SJCRH30 (cell line): ENCODE measurements around the gene RAB33A. TPM values are rescaled to one million over a fixed set of nuclear protein-coding genes. Genes with fewer than 3 reads are reported as not detected.

Experiments
- DNase-seq, 2 experiments: peaks; one replicate each; pipeline ENCODE4 v3.0.0-alpha.2; 2015 to 2020
- H3K27ac ChIP-seq: fragments of 250-450 bp; sonication (Bioruptor Pico); 2 replicates; pipeline ENCODE4 v1.5.1; 2020; ENCODE audit warnings: mild to moderate bottlenecking, moderate library complexity
- H3K27me3 ChIP-seq: fragments of 250-450 bp; sonication (Bioruptor Pico); 2 replicates; pipeline ENCODE4 v1.5.1; 2020; ENCODE audit warnings: mild to moderate bottlenecking, moderate library complexity
- H3K36me3 ChIP-seq: fragments of 250-450 bp; sonication (Bioruptor Pico); 2 replicates; pipeline ENCODE4 v1.5.1; 2020; ENCODE audit warnings: mild to moderate bottlenecking, moderate library complexity
- H3K4me1 ChIP-seq: fragments of 250-450 bp; sonication (Bioruptor Pico); 2 replicates; pipeline ENCODE4 v1.5.1; 2020; ENCODE audit warnings: mild to moderate bottlenecking, moderate library complexity
- H3K4me3 ChIP-seq: fragments of 250-450 bp; sonication (Bioruptor Pico); 2 replicates; pipeline ENCODE4 v1.5.1; 2020; ENCODE audit warnings: mild to moderate bottlenecking, moderate library complexity
- H3K9me3 ChIP-seq: fragments of 250-450 bp; sonication (Bioruptor Pico); replicated peaks from 2 replicates; pipeline ENCODE4 v1.5.1; 2020; ENCODE audit warnings: mild to moderate bottlenecking, moderate library complexity
- total RNA-seq: library from RNA; depleted of rRNA; stranded (reverse); fragments of >200 nt; shearing (Covaris generic); gene quantifications from 2 replicates; pipeline ENCODE4 v1.2.3, GENCODE V29; 2014

RAB33A gene
- total RNA-seq, 1 experiment from 2014 or later = 0.34 TPM

DNA sequence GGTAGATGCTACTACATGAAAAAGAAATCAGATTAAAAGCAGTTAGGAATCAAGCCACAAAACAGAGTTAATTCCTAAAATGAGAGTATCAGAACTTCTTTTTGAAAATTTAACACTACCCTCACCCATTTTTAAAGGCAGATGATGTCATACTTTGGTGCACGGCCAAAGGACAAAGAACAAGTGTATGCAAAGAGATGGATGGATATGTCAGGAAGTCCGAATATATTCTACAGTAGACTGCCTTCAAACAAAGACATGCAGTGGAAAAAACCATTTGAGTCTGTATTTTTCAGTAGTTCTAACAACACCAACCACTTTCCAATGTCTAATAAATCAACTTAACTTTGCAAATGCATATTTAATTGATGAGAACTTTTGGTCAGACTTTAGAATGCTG is 8.4 kb upstream of the RAB33A start:
- Histone ChIP-seq H3K36me3 (no peaks in the 10 kb centered on the region), H3K4me1 (no peaks in the 10 kb centered on the region; the same call in 1 of the 2 replicates), H3K27ac (no peak overlapping the region), H3K4me3 (no peak overlapping the region), H3K9me3 (no peaks in the 10 kb centered on the region), H3K27me3 (no peaks in the 10 kb centered on the region)
- DNase-seq = no peak

- DNase-seq = peak in 1 of 2 experiments; percentile 39
Observed at GRCh38 chrX:130165181-130165702, 6.5 kb upstream of the RAB33A start.

DNA sequence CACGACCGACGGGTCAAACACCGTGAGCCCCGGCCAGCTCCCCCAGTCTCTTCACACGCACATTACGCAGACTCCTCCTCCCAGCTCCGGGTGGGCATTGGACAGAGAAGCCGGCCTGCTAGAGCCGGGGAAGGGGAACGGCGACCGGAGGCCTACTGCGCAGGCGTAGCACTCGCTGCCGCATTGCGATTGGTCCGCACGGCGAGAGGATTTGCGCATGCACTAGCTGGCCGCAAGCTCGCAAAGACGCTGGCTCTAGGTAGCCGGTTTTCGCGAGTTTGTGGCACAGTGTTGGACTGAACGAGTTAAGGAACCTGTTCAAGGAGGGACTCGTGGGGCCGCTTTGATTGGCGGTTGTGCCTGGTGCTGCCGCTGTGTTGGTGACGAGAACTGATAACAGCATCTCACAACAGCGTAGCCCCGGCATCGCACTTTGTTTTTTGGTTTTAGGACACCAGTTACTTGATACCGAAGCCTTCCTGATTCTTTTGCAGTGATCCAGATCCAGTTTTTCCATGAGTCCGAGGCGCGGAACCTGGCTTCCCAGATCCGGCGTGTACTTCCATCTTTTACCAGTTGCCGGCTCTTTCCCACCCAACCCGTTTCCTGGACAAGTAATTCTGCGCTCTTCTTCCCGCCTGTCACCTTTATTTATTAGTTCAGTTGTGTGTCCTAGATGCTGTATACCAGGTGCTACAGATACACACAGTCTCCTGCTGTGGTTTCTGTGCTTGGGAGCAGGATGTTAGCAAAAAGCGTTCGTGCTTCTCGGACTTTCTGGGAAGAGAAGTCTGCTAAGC is 5.9 kb upstream of the RAB33A start, which contains the start of gene AIFM1:
Gene AIFM1, minus strand, starts transcription at position 139 of the 800 bp plus-strand sequence. CDS start 185 bp downstream, outside the sequence.
- H3K27ac ChIP-seq = peak within 1 kb of the TSS; percentile 22
- H3K36me3 ChIP-seq = no peaks in the 10 kb centered on the region
- no peaks in the 10 kb centered on the region for H3K9me3 ChIP-seq
- peak within 1 kb of the TSS; percentile 72 for H3K4me3 ChIP-seq
- no peaks in the 10 kb centered on the region for H3K27me3 ChIP-seq
- peak; percentile 93 for DNase-seq
- no peaks in the 10 kb centered on the region; the same call in 1 of the 2 replicates for H3K4me1 ChIP-seq

More at GRCh38 chrX:130165181-130165702, 6.5 kb upstream of the RAB33A start:
- H3K27me3 ChIP-seq = no peaks in the 10 kb centered on the region
- no peaks in the 10 kb centered on the region; the same call in 1 of the 2 replicates for H3K4me1 ChIP-seq
- peak overlapping the region; percentile 72 for H3K4me3 ChIP-seq
- no peaks in the 10 kb centered on the region for H3K36me3 ChIP-seq
- no peaks in the 10 kb centered on the region for H3K9me3 ChIP-seq
- H3K27ac ChIP-seq = peak overlapping the region; percentile 22

DNA sequence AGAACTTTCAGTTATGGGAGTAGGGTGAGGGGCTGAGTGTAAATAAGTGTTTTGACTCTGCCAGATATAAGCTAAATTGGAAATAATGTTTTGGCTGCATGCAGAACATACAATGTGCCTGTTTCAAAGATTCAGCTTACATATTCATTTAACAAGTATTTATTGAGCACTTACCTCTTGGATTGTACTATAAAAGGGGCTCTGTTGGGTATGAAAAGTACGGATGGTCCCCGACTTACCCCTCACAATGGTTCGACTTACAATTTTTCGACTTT is 5.3 kb upstream of the RAB33A start:
- peak in 1 of 2 experiments; percentile 5 for DNase-seq
- peak overlapping the region; percentile 22 for H3K27ac ChIP-seq
- no peaks in the 10 kb centered on the region; the same call in 1 of the 2 replicates for H3K4me1 ChIP-seq
- peak overlapping the region; percentile 72 for H3K4me3 ChIP-seq
- H3K36me3 ChIP-seq = no peaks in the 10 kb centered on the region
- no peaks in the 10 kb centered on the region for H3K9me3 ChIP-seq
- H3K27me3 ChIP-seq = no peaks in the 10 kb centered on the region

- Histone ChIP-seq H3K9me3 (no peaks in the 10 kb centered on the region), H3K27me3 (no peaks in the 10 kb centered on the region), H3K36me3 (no peaks in the 10 kb centered on the region), H3K4me1 (no peaks in the 10 kb centered on the region; the same call in 1 of the 2 replicates), H3K27ac (peak overlapping the region; percentile 22), H3K4me3 (peak overlapping the region; percentile 72)
- DNase-seq = peak in 1 of 2 experiments; percentile 10
Observed at GRCh38 chrX:130167040-130167439, 4.7 kb upstream of the RAB33A start.

DNA sequence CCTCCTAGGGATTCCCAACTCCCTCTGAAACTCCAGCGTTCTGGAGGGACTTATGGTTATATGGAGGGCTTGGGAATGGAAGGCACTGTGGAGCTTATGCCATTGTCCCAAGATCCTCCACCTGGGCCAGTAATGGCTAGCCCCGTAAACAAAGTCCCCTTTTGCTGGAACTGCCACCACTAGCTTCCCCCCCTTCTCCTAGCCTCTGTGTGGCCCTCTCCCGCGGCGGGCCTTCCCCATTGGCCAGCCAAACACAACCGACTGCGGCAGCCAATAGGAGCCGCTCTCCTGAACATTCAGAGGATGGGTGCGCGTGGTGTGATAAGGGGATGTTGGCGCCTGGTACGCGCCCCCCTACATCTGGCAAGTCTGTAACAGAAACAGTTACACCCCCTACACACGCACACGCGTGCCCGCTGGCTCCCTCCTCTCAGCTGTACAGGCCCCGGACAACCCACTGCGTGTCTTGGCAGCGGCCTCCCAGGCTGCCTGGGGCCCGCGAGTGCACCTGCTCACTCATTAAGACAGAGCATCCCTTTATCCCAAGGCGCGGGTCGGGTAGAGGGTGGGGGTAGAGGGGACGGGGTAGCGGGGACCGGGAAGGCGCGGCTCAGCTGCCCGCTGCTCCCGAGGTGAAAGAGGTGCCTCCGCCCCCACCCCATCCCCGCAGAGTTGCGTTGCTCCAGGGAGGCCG is 863 bp upstream of the RAB33A start:
- Histone ChIP-seq H3K27ac (no peak overlapping the region), H3K4me3 (peak overlapping the region; percentile 42)
- peak; percentile 27 to 53 for DNase-seq

GRCh38 chrX:130172127-130172845 is 524 bp downstream of the RAB33A start:
- no peak for DNase-seq
- Histone ChIP-seq H3K27me3 (no peaks in the 10 kb centered on the region), H3K9me3 (no peaks in the 10 kb centered on the region), H3K4me1 (no peaks in the 10 kb centered on the region; the same call in 1 of the 2 replicates), H3K27ac (no peak overlapping the region), H3K36me3 (no peaks in the 10 kb centered on the region), H3K4me3 (no peak overlapping the region)

More for the DNA sequence above, 863 bp upstream of the RAB33A start:
- Histone ChIP-seq H3K4me1 (no peaks in the 10 kb centered on the region; the same call in 1 of the 2 replicates), H3K36me3 (no peaks in the 10 kb centered on the region), H3K9me3 (no peaks in the 10 kb centered on the region), H3K27me3 (no peaks in the 10 kb centered on the region)

DNA sequence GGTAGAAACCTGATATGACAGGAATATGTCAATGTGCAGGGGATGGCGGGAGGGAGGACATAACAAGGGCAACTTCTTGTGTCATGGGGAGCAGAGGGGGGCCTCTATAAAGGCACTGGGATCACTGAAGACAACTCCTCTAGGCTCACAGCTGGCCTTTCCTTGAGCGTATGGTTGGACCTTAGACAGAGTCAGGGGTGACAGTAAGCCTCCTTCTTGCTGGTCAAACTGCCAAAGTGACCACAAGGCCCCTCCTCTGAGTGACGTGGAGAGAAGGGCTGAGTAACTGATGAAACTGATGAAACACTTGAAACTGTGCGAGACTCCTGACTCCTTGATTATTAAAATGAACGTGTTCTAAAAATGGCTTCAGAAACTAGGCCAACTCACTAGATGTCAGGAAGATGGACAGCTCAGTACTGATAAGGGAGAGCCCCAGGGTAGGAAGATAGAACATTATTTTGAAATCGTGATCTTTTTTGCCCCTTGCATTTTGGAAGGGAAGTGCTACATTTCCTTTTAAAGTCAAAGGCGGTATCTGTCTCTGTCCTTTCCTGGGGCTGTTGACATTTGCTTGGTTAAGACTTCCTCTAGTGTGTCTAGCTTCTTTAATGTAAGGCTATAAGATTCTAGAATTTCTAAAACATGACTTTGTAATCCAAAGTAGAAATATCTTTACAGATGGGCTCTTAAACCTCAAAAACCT is 1.6 kb downstream of the RAB33A start:
- H3K27ac ChIP-seq = no peak overlapping the region
- no peak overlapping the region for H3K4me3 ChIP-seq
- no peaks in the 10 kb centered on the region for H3K4me1 ChIP-seq
- no peaks in the 10 kb centered on the region for H3K27me3 ChIP-seq
- DNase-seq = peak in 1 of 2 experiments; percentile 9
- H3K36me3 ChIP-seq = no peaks in the 10 kb centered on the region
- H3K9me3 ChIP-seq = no peaks in the 10 kb centered on the region

GRCh38 chrX:130174045-130174704 is 2.4 kb downstream of the RAB33A start:
- Histone ChIP-seq H3K36me3 (no peaks in the 10 kb centered on the region), H3K27ac (no peak overlapping the region), H3K4me3 (no peak overlapping the region), H3K4me1 (no peaks in the 10 kb centered on the region), H3K9me3 (no peaks in the 10 kb centered on the region), H3K27me3 (no peaks in the 10 kb centered on the region)
- no peak for DNase-seq

GRCh38 chrX:130174937-130175336 is 3.2 kb downstream of the RAB33A start:
- H3K27ac ChIP-seq = no peak overlapping the region
- H3K4me3 ChIP-seq = no peak overlapping the region
- H3K9me3 ChIP-seq = no peaks in the 10 kb centered on the region
- no peaks in the 10 kb centered on the region for H3K36me3 ChIP-seq
- no peaks in the 10 kb centered on the region for H3K4me1 ChIP-seq
- H3K27me3 ChIP-seq = no peaks in the 10 kb centered on the region
- DNase-seq = no peak

GRCh38 chrX:130176354-130176776 is 4.6 kb downstream of the RAB33A start:
- no peaks in the 10 kb centered on the region for H3K36me3 ChIP-seq
- H3K4me1 ChIP-seq = no peaks in the 10 kb centered on the region
- no peak for DNase-seq
- no peak overlapping the region for H3K4me3 ChIP-seq
- no peaks in the 10 kb centered on the region for H3K27me3 ChIP-seq
- no peaks in the 10 kb centered on the region for H3K9me3 ChIP-seq
- no peak overlapping the region for H3K27ac ChIP-seq

DNA sequence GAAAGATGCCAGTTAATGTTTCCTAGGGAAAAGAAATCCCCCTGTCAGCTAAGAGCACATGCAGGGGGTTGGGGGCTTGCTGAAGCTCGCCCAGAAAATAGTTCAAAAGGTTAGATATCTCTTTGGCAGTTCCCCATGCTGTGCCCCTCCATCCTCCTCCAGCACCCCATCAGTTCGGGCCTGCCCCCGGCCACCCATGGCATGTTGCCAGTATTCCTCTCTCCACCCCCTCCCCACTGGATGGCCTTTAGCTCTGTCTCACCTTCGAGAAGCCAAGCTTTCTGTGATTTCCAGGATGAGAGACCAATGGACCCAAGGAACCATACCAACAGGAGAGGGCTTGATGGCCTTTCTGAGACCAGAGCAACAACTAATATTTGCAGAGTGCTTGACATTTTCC is 5.2 kb downstream of the RAB33A start:
- no peaks in the 10 kb centered on the region for H3K4me1 ChIP-seq

GRCh38 chrX:130179170-130179569 is 7.4 kb downstream of the RAB33A start:
- H3K36me3 ChIP-seq = no peaks in the 10 kb centered on the region
- H3K4me1 ChIP-seq = no peaks in the 10 kb centered on the region
- no peak overlapping the region for H3K27ac ChIP-seq
- H3K4me3 ChIP-seq = no peak overlapping the region
- H3K9me3 ChIP-seq = no peaks in the 10 kb centered on the region
- DNase-seq = no peak
- H3K27me3 ChIP-seq = no peaks in the 10 kb centered on the region

More for the DNA sequence above, 5.2 kb downstream of the RAB33A start:
- Histone ChIP-seq H3K27ac (no peak overlapping the region), H3K36me3 (no peaks in the 10 kb centered on the region), H3K4me3 (no peak overlapping the region), H3K9me3 (no peaks in the 10 kb centered on the region), H3K27me3 (no peaks in the 10 kb centered on the region)
- DNase-seq = no peak
